ENCODE data around the gene TRIM45. TPM values are rescaled to one million over a fixed set of nuclear protein-coding genes. Genes with fewer than 3 reads are reported as not detected.

TRIM45 gene
- total and polyA plus RNA-seq, 8 donors, result 0.29 to 6.8 (median 1.9) TPM; not detected in 1

- intact Hi-C loops (cut with DNase I; ENCODE audit: low total_unique reads), result no loop called here
- TF ChIP-seq, protein P1, sequence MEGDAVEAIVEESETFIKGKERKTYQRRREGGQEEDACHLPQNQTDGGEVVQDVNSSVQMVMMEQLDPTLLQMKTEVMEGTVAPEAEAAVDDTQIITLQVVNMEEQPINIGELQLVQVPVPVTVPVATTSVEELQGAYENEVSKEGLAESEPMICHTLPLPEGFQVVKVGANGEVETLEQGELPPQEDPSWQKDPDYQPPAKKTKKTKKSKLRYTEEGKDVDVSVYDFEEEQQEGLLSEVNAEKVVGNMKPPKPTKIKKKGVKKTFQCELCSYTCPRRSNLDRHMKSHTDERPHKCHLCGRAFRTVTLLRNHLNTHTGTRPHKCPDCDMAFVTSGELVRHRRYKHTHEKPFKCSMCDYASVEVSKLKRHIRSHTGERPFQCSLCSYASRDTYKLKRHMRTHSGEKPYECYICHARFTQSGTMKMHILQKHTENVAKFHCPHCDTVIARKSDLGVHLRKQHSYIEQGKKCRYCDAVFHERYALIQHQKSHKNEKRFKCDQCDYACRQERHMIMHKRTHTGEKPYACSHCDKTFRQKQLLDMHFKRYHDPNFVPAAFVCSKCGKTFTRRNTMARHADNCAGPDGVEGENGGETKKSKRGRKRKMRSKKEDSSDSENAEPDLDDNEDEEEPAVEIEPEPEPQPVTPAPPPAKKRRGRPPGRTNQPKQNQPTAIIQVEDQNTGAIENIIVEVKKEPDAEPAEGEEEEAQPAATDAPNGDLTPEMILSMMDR (IDR thresholded peaks at IDR 0.05), result no peak
- H3K4me1 ChIP-seq, result no peaks in the 10 kb centered on the region
- H3K27ac ChIP-seq, result no peak overlapping the region
- WGBS, 5 donors, result 95 to 97% (median 96%) methylated on average over 6 of the region's 6 CpGs
- peaks cover 18 to 84% (median 61%) of the 10 kb centered on the region in 4 donors for H3K36me3 ChIP-seq
- DNase-seq, result no peak
- H3K27me3 ChIP-seq, result no peaks in the 10 kb centered on the region
- H3K9me3 ChIP-seq, result no peaks in the 10 kb centered on the region
- no peak overlapping the region for H3K4me3 ChIP-seq
These were observed 33.9 kb downstream of the TRIM45 start for GRCh38 chr1:117087686-117088085.

- Histone ChIP-seq H3K27ac (no peak overlapping the region), H3K9me3 (no peaks in the 10 kb centered on the region), H3K27me3 (no peaks in the 10 kb centered on the region), H3K4me3 (no peak overlapping the region), H3K36me3 (peaks cover 15 to 86% (median 65%) of the 10 kb centered on the region in 4 donors), H3K4me1 (no peaks in the 10 kb centered on the region)
- WGBS, 5 donors, result 81 to 98% (median 82%) methylated on average over 5 to 6 of the region's 6 CpGs
- TF ChIP-seq POLR2AphosphoS5 (IDR thresholded peaks at IDR 0.05), result no peak
- no peak for TF ChIP-seq EP300 (IDR thresholded peaks at IDR 0.05)
- TF ChIP-seq, protein P1 (IDR thresholded peaks at IDR 0.05), result no peak
- TF ChIP-seq POLR2A (IDR thresholded peaks at IDR 0.05), result no peak
- intact Hi-C loops (cut with DNase I; ENCODE audit: low total_unique reads), result no loop called here
- no peak for DNase-seq
These were observed 37.3 kb downstream of the TRIM45 start for GRCh38 chr1:117084231-117084630.

DNA sequence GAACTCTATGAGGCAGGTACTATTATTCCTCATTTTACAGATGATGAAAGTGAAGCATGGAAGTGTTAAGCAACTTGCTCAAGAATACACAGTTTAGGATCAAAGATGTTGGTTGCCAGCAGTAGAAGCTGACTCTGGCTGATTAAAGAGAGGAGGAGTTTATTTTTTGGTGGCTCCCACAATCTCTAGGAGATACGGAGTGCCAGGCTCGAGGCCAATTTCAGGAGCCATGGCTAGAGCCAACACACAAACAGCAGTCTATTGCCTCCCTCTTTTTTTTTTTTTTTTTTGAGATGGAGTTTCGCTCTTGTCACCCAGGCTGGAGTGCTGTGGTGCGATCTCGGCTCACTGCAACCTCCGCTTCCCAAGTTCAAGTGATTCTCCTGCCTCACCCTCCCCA is 41.8 kb downstream of the TRIM45 start:
- intact Hi-C loops (cut with DNase I; ENCODE audit: low total_unique reads), result no loop called here
- WGBS, 5 donors, result 49 to 89% (median 66%) methylated on average over 6 of the region's 6 CpGs
- H3K4me3 ChIP-seq, result no peak overlapping the region
- H3K9me3 ChIP-seq, result no peaks in the 10 kb centered on the region
- no peak for TF ChIP-seq POLR2A (IDR thresholded peaks at IDR 0.05)
- TF ChIP-seq, protein P1 (IDR thresholded peaks at IDR 0.05), result no peak
- TF ChIP-seq EP300 (IDR thresholded peaks at IDR 0.05), result no peak
- TF ChIP-seq POLR2AphosphoS5 (IDR thresholded peaks at IDR 0.05), result no peak
- peak in 1 of 2 donors; percentile 64 for DNase-seq
- no peak overlapping the region for H3K27ac ChIP-seq
- peaks cover 32 to 100% (median 93%) of the 10 kb centered on the region in 4 donors for H3K36me3 ChIP-seq
- H3K27me3 ChIP-seq, result no peaks in the 10 kb centered on the region
- H3K4me1 ChIP-seq, result no peaks in the 10 kb centered on the region

DNA sequence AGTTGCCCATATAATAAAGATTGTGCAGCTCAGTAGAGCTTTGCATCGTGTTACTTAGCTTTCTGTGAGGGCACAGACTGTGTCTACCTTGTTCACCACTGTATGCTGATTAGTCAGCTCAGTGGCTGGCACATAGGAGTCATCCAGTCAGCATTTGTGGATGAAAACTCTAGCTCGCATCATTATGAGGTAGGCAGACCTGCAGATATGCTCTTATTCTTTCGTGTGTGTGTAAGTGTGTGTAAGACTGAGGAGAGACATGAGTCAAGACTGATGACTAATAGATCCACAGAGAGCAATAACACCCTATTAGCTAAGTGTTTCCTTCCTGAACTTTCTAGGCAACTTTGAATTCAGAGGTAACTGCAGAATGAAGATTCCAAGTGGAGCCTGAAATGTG is 44.3 kb downstream of the TRIM45 start:
- Histone ChIP-seq H3K4me3 (no peak overlapping the region), H3K9me3 (no peaks in the 10 kb centered on the region), H3K36me3 (peaks cover 36 to 84% (median 77%) of the 10 kb centered on the region in 4 donors), H3K4me1 (no peaks in the 10 kb centered on the region), H3K27me3 (no peaks in the 10 kb centered on the region), H3K27ac (no peak overlapping the region)
- DNase-seq, result no peak
- WGBS, 5 donors, result 49 to 77% (median 54%) methylated on average over 3 of the region's 3 CpGs
- intact Hi-C loops (cut with DNase I; ENCODE audit: low total_unique reads), result no loop called here
- TF ChIP-seq POLR2AphosphoS5 (IDR thresholded peaks at IDR 0.05) (no peak), POLR2A (IDR thresholded peaks at IDR 0.05) (no peak), EP300 (IDR thresholded peaks at IDR 0.05) (no peak)
- TF ChIP-seq, protein P1 (IDR thresholded peaks at IDR 0.05), result no peak

All from stomach (tissue), 9 donors.